GM18508 (cell line): Measurements from ENCODE around the gene KAZN.

Experiments
- ATAC-seq: cut with Tn5 transposase; IDR thresholded peaks from one replicate; pipeline ENCODE4 v1.9.1; 2021; ENCODE audit warnings: moderate number of reproducible peaks; ENCODE audit not compliant: insufficient read depth, unreplicated experiment

The KAZN gene

DNA sequence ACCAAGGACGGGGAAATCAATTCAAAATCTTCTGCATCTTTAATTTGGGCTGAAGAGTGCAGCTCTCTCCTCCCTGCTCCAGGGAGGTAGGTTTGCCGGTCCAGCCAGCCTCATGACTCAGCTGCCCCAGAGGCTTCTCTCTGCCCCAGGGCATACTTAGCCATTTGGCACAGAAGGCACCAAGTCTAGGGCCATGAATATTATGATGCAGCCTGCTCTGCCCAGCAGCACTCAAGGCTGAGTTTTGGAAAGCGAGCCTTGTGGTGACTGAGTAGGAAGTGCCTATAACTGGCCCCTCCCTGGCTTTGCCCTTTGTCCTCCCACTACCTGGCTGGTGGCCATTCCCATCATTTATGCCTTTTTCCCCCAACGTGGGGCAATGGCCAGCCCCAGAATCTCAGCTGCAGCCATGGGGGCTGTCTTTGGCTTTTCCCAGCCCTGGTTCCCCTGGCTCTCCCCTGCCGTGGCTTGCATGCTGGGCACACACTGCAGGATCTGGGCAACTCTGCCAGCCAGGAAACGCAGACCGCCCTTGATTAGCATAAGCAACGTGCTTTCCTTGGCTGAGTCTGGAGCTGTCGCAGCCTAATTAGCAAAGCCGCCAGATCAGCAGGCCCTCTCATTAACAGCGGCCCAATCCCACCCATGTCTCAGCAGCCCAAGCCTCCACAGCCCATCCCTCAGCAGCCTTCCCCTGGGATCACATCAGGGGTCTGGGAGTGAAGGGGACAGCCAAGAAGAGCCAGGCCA lies 296.5 kb downstream of the KAZN start:
- no peak for ATAC-seq

GRCh38 chr1:14895727-14896126 lies 297.2 kb downstream of the KAZN start:
- no peak for ATAC-seq

- no peak for ATAC-seq
Observed at GRCh38 chr1:14896381-14897079, 298.0 kb downstream of the KAZN start.

DNA sequence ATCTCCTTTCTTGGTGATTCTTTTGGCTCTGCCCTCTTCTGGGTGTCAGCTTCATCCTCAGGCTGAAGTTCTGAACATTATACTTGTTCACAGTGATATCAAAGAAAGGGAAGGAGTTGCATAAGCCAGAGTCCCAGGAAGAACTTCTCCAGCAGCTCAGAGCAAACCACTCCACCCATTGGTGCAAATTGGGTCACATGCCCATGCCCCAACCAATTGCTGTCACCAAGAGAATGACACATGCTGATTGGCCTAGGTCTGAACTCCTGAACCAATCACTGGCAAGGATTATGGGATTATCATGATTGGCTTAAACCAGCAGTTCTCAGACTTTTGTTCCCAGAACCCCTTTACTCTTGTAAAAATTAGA lies 298.6 kb downstream of the KAZN start:
- no peak for ATAC-seq

DNA sequence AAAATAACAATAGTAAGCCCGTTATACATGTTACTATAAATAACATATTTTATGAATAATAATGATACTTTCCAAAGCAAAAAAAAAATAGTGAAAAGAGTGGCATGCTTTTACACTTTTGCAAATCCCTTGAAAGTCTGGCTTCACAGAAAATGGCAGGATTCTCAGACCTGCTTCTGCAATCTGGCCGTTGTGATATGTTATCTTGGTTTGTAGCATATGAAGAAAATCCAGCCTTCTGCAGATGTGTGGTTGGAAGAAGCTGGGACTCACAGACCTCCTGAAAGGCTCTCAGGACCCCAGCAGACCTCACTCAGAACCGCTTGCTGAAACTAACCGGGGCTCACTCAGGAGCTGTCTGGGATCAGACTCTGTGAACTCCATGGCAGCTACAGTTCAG lies 299.1 kb downstream of the KAZN start:
- no peak for ATAC-seq

DNA sequence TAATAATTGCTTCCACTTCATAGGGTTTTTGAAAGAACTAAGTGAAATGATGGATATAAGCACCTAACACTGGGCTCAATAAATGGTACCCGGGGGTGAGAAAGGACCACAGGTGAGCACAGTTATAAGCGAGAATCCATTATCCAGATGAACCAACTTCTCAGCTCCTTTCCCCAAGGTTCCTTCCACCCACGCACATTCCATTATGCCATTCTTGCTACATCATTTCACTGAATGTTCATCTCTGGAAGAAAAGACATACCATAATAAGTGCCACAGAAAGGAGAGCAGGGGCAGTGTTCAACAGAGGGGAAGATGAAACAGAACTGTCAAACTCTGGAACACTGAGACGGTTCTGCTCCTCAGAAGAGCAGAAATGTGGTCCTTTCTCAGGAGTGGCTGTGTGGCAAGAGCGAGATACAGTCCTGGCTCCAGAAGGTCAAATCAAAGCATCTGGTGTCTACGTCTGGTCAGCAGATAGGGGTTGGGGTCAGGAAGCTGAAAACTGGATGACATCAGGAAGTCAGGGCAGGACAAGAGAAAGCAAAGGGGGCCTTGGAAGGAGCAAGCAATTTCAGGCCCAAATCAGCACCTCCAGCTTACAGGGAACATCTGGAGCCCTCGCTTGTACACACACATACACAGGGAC lies 299.6 kb downstream of the KAZN start:
- ATAC-seq, result no peak

GRCh38 chr1:14899686-14900085 lies 301.2 kb downstream of the KAZN start:
- no peak for ATAC-seq

GRCh38 chr1:14901371-14901954 lies 303.0 kb downstream of the KAZN start:
- no peak for ATAC-seq

DNA sequence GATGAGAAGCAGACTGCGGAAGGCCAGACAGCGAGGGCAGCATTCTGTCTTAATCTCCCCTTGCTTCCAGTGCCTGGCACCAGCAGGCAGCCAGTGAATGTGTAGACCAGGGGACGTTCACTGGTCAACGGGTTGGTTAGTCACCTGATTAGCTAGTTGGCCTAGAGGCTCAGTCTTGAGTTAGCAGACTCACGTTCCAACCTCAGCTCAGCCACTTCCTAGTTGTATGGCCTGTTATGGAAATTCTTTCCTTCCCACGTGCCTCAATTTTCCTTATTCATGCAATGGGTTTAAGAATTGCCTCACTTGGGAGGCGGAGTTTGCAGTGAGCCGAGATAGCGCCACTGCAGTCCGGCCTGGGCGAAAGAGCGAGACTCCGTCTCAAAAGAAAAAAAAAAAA lies 305.4 kb downstream of the KAZN start:
- no peak for ATAC-seq

DNA sequence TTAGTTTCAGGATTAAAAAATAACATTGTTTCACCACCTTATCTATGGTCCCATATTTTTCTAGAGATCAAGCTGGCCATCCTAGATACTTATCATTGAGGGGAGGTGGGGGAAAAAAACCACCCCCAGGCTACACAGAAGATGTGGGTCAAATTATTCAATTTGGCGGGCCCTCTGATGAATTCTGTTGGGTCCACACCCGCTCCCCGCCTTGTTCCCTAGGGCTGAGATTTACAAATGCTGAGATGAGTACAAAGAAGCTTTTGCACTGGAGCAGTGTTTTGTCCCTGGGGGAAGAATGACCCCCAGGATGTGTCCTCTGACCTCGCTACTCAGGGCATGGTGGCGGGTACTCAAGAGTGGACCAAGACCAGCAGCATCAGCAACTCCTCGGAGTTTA lies 308.2 kb downstream of the KAZN start:
- ATAC-seq, result no peak

GRCh38 chr1:14907416-14907815 lies 308.9 kb downstream of the KAZN start:
- ATAC-seq, result no peak

- ATAC-seq, result no peak
Observed at GRCh38 chr1:14909273-14909672, 310.8 kb downstream of the KAZN start.

GRCh38 chr1:14909920-14910460 lies 311.5 kb downstream of the KAZN start:
- ATAC-seq, result no peak

DNA sequence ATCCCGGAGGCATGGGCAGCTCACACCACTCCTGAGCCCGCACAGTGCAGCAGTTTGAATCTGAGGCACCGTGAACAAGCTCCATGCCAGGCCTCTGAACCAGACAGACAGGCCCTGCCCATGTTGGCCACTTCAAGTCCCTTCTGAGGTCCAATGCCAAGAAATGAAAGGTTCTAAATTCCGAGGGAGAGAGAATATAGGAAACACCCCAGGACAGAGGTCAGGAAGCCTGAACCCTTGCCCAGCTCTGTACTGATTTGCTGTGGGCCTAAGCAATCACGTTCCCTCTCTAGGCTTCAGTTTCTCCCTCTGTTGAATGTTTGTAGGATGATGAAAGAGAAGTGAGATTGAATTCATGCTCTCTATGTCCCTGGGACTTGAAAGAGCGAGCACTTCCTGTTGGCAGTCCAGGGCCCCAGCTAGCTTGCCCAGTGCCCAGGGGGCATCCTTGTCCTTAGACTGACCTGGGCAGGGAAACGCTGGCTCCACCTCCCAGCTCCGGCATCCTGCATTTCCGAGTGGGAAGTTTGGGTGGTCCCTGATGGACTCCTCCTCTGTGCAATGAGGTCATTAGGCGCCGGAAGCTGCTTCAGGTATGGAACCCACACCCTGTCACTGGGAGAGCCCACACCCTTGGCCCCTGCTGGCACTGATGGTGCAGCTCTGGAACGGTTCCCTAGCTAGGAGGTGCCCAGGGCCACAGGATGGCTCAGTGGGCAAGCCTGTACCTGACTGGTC lies 312.7 kb downstream of the KAZN start:
- ATAC-seq, result no peak

GRCh38 chr1:14912839-14913481 lies 314.5 kb downstream of the KAZN start:
- no peak for ATAC-seq

- ATAC-seq, result no peak
Observed at GRCh38 chr1:14913482-14914177, 315.1 kb downstream of the KAZN start.

GRCh38 chr1:14914351-14914988 lies 316.0 kb downstream of the KAZN start:
- no peak for ATAC-seq

- ATAC-seq, result no peak
Observed at GRCh38 chr1:14915356-14916054, 317.0 kb downstream of the KAZN start.
